WTC11 (cell line): ENCODE measurements around the gene PHACTR3.

Experiments
- ATF2 ChIP-seq: sonication (generic); formaldehyde crosslinking; IDR thresholded peaks from 2 replicates; pipeline ENCODE4 v1.8.1; 2022; ENCODE audit warnings: low read depth, missing genetic modification reagents, borderline replicate concordance
- CBFB ChIP-seq: sonication (generic); formaldehyde crosslinking; IDR thresholded peaks from 2 replicates; pipeline ENCODE4 v1.8.1; 2022; ENCODE audit warnings: mild to moderate bottlenecking, low read depth, missing genetic modification reagents
- ESRRA ChIP-seq: sonication (generic); formaldehyde crosslinking; IDR thresholded peaks from 2 replicates; pipeline ENCODE4 v1.8.1; 2022; ENCODE audit warnings: mild to moderate bottlenecking, missing genetic modification reagents, borderline replicate concordance
- HMGXB4 ChIP-seq: sonication (generic); formaldehyde crosslinking; IDR thresholded peaks from 2 replicates; pipeline ENCODE4 v1.8.1; 2023; ENCODE audit warnings: mild to moderate bottlenecking, moderate library complexity, missing genetic modification reagents
- SMAD3 ChIP-seq: sonication (generic); formaldehyde crosslinking; IDR thresholded peaks from 2 replicates; pipeline ENCODE4 v1.8.0; 2022; ENCODE audit warnings: missing genetic modification reagents, mild to moderate bottlenecking, borderline replicate concordance
- SMAD4 ChIP-seq: sonication (generic); formaldehyde crosslinking; IDR thresholded peaks from 2 replicates; pipeline ENCODE4 v1.8.0; 2022; ENCODE audit warnings: mild to moderate bottlenecking, missing genetic modification reagents
- USF2 ChIP-seq: sonication (generic); formaldehyde crosslinking; IDR thresholded peaks from 2 replicates; pipeline ENCODE4 v1.8.1; 2023; ENCODE audit warnings: mild to moderate bottlenecking, missing genetic modification reagents, moderate library complexity
- ZNF121 ChIP-seq: sonication (generic); formaldehyde crosslinking; IDR thresholded peaks from 2 replicates; pipeline ENCODE4 v1.8.0; 2023; ENCODE audit warnings: missing genetic modification reagents
- ZNF232 ChIP-seq: sonication (generic); formaldehyde crosslinking; IDR thresholded peaks from 2 replicates; pipeline ENCODE4 v1.8.0; 2022; ENCODE audit warnings: mild to moderate bottlenecking, missing genetic modification reagents
- TF ChIP-seq, protein P1 (sequence below): fragments of 200-600 bp; IDR thresholded peaks from 2 replicates; pipeline ENCODE4 v1.8.0; 2022; ENCODE audit warnings: antibody characterized with exemption
- TF ChIP-seq, protein P2 (sequence below): fragments of 250-450 bp; sonication (Bioruptor Pico); IDR thresholded peaks from 2 replicates; pipeline ENCODE4 v1.8.0; 2021; ENCODE audit warnings: mild to moderate bottlenecking
- TF ChIP-seq, protein P3 (sequence below): sonication (generic); formaldehyde crosslinking; IDR thresholded peaks from 2 replicates; pipeline ENCODE4 v1.8.0; 2022; ENCODE audit warnings: mild to moderate bottlenecking, missing genetic modification reagents

GRCh38 chr20:59622496-59622895, 18.2 kb downstream of the PHACTR3 start:
- TF ChIP-seq ZNF232 (CRISPR knock-in tag) (no peak), USF2 (CRISPR knock-in tag) (no peak), ESRRA (CRISPR knock-in tag) (no peak), ATF2 (CRISPR knock-in tag) (no peak), ZNF121 (CRISPR knock-in tag) (no peak), SMAD4 (no peak), SMAD3 (no peak), CBFB (no peak), HMGXB4 (no peak)
- TF ChIP-seq, protein P1, sequence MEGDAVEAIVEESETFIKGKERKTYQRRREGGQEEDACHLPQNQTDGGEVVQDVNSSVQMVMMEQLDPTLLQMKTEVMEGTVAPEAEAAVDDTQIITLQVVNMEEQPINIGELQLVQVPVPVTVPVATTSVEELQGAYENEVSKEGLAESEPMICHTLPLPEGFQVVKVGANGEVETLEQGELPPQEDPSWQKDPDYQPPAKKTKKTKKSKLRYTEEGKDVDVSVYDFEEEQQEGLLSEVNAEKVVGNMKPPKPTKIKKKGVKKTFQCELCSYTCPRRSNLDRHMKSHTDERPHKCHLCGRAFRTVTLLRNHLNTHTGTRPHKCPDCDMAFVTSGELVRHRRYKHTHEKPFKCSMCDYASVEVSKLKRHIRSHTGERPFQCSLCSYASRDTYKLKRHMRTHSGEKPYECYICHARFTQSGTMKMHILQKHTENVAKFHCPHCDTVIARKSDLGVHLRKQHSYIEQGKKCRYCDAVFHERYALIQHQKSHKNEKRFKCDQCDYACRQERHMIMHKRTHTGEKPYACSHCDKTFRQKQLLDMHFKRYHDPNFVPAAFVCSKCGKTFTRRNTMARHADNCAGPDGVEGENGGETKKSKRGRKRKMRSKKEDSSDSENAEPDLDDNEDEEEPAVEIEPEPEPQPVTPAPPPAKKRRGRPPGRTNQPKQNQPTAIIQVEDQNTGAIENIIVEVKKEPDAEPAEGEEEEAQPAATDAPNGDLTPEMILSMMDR, result no peak
- TF ChIP-seq, protein P2, sequence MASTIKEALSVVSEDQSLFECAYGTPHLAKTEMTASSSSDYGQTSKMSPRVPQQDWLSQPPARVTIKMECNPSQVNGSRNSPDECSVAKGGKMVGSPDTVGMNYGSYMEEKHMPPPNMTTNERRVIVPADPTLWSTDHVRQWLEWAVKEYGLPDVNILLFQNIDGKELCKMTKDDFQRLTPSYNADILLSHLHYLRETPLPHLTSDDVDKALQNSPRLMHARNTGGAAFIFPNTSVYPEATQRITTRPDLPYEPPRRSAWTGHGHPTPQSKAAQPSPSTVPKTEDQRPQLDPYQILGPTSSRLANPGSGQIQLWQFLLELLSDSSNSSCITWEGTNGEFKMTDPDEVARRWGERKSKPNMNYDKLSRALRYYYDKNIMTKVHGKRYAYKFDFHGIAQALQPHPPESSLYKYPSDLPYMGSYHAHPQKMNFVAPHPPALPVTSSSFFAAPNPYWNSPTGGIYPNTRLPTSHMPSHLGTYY (CRISPR knock-in tag), result no peak
- TF ChIP-seq, protein P3, sequence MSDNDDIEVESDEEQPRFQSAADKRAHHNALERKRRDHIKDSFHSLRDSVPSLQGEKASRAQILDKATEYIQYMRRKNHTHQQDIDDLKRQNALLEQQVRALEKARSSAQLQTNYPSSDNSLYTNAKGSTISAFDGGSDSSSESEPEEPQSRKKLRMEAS (CRISPR knock-in tag), result no peak
